HUES6 (cell line): ENCODE measurements around the gene SMARCB1.
A peak's percentile ranks its signal among the peaks of the same experiment; 100 is the strongest.

Experiments used
- H3K27ac ChIP-seq: 2 replicates; pipeline ENCODE4 v1.7.0; 2013; ENCODE audit warnings: low read depth, mild to moderate bottlenecking, low read length, inconsistent platforms
- H3K27me3 ChIP-seq: 2 replicates; pipeline ENCODE4 v1.6.1; 2013; ENCODE audit warnings: low read length; ENCODE audit not compliant: control insufficient read depth, insufficient read depth
- H3K36me3 ChIP-seq: 2 replicates; pipeline ENCODE4 v1.6.1; 2013; ENCODE audit warnings: low read length; ENCODE audit not compliant: control insufficient read depth, insufficient read depth
- H3K4me1 ChIP-seq: 2 replicates; pipeline ENCODE4 v1.6.1; 2013; ENCODE audit warnings: low read length; ENCODE audit not compliant: control insufficient read depth, insufficient read depth
- H3K4me3 ChIP-seq: 2 replicates; pipeline ENCODE4 v1.5.1; 2013; ENCODE audit warnings: low read depth, low read length
- H3K9ac ChIP-seq: one replicate; pipeline ENCODE4 v1.6.1; 2013; ENCODE audit warnings: mild to moderate bottlenecking, low read length
- H3K9me3 ChIP-seq: 2 replicates; pipeline ENCODE4 v1.6.1; 2013; ENCODE audit warnings: low read depth, low read length; ENCODE audit not compliant: control insufficient read depth, insufficient read depth

Gene SMARCB1

DNA sequence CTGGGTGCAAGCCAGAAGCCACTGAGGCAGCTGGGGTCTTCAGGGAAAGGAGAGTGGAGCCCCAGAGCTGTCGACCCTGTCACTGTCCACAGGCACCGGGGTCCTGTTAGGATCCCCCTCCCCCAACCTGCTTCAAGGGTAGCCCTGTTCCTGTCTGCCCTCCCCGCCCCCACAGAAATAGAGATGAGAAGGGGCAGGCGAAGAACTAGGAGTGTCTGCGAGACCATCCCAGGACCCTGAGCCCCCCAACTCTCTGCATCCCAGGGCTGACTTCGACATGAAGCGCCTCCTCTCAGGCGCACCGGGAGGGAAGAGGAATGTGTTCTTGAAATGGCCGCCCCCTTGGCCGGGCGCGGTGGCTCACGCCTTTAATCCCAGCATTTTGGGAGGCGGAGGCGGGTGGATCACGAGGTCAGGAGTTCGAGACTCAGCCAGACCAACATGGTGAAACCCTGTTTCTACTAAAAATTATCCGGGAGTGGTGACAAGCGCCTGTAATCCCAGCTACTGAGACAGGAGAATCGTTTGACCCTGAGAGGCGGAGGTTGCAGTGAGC is 35.2 kb upstream of the SMARCB1 start:
- Histone ChIP-seq H3K9me3 (no peaks in the 10 kb centered on the region), H3K9ac (peak overlapping the region; percentile 87), H3K36me3 (no peaks in the 10 kb centered on the region), H3K4me1 (peaks cover 9% of the 10 kb centered on the region), H3K27ac (peak overlapping the region; percentile 82), H3K4me3 (peak overlapping the region; percentile 98), H3K27me3 (no peaks in the 10 kb centered on the region)

DNA sequence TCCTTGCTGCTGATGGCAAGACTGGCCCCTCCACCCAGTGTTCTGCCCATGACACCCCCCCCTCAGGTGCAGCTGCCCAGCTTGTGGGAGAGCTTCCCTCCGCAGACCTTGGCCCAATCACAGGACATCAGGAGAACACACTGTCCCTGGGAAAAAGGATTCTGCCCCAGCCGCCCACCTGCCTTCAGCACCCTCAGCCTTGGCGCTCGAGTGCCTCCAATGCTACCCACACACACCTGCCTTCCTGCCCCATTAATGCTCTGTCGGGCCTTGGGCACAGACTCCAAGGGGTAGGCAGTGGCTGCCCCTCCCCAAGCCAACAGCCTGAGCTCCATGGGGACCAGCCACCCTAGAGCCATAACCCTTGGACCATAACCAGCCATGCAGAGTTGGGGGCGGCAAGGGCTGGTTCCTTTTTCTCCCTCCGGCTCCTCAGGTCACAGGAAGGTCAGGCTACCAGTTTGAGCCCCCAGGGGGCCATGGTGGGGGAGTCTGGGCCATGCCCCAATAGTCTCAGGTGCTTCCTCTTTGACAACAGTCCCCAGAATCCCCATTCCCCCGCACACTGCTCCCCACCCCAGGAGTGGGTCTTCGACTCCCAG is 34.6 kb upstream of the SMARCB1 start:
- Histone ChIP-seq H3K36me3 (no peaks in the 10 kb centered on the region), H3K27ac (no peak overlapping the region), H3K4me1 (peaks cover 14% of the 10 kb centered on the region), H3K9ac (no peak overlapping the region), H3K9me3 (no peaks in the 10 kb centered on the region), H3K27me3 (no peaks in the 10 kb centered on the region), H3K4me3 (peak overlapping the region; percentile 98; the same call in 1 of the 2 replicates)

DNA sequence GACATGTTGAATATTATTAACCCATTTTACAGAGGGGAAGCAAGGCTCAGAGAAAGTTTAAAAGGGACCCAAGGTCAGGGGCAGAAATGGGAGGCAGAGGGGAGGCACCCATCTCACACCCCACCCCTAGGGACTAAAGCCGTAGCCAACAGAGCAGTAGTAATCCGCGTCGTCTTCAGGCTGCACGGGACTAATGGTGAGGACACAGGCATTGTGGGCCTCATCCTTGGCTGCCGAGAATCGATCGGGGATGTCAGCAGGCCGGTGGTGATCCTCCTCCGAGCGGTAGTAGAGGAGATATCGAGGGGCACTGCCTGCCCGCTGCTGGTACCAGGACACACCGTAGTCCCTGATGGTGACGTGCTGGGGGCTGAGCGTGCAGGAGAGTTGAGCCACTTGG is 34.0 kb upstream of the SMARCB1 start:
- Histone ChIP-seq H3K9ac (no peak overlapping the region), H3K27ac (no peak overlapping the region), H3K9me3 (no peaks in the 10 kb centered on the region), H3K4me3 (no peak overlapping the region), H3K27me3 (no peaks in the 10 kb centered on the region), H3K36me3 (no peaks in the 10 kb centered on the region), H3K4me1 (peaks cover 14% of the 10 kb centered on the region)

DNA sequence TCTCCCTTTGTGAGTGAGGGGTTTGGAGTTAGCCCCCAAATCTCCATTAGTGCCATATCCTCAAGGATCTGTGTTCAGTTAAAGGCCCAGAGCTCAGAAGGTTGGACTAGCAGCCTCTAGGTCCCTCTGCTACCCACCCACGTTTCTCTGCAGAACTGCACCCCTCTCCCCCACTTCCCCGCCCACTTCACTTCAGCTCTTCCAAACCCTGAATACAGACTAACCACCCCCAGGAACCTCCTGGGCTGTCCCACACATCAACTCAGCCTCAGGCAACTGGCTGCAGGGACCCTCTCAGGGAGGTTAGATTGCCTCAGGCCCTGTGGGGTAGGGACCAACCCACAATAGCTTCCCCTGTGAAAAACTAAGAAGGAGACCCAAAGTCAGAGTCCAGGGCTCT is 33.4 kb upstream of the SMARCB1 start:
- Histone ChIP-seq H3K27me3 (no peaks in the 10 kb centered on the region), H3K9me3 (no peaks in the 10 kb centered on the region), H3K9ac (no peak overlapping the region), H3K27ac (no peak overlapping the region), H3K4me1 (peaks cover 14% of the 10 kb centered on the region), H3K4me3 (no peak overlapping the region), H3K36me3 (no peaks in the 10 kb centered on the region)

DNA sequence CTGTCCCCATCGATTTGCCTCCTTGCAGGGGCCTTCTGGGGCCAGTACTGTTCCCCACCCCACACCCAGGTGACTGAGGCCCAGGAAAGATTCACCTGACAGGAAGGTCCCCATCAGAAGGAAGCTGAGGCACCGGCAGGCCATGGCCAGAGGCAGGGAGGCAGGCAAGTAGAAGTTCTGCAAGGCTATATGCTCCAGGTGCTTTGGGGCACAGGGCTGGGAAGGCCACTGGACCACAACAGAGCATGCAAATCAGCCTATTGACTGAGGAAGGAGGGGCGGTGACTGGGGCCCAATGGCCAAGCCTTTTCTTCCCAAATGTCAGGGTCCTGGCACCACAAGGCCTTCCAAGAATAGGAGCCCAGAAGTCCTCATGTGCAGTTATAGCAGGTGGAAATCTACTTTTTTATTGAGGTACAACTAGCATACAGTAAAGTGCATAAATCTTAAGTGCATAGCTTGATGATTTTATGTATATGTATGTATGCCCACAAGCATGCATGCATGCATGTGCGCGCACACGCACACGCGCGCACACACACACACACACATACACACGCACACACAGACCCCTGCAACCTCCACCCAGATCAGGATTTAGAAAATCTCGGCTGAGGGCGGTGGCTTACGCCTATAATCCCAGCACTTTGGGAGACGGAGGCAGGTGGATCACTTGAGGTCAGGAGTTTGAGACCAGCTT is 32.4 kb upstream of the SMARCB1 start, which contains the start of gene VPREB3:
VPREB3 (minus strand) TSS at position 206 of the 700 bp plus-strand sequence; CDS start at position 144, 62 bp downstream.
- Histone ChIP-seq H3K9me3 (no peaks in the 10 kb centered on the region), H3K9ac (no peak within 1 kb of the TSS), H3K4me1 (peaks cover 14% of the 10 kb centered on the region), H3K27ac (no peak within 1 kb of the TSS), H3K4me3 (no peak within 1 kb of the TSS), H3K27me3 (no peaks in the 10 kb centered on the region), H3K36me3 (no peaks in the 10 kb centered on the region)

DNA sequence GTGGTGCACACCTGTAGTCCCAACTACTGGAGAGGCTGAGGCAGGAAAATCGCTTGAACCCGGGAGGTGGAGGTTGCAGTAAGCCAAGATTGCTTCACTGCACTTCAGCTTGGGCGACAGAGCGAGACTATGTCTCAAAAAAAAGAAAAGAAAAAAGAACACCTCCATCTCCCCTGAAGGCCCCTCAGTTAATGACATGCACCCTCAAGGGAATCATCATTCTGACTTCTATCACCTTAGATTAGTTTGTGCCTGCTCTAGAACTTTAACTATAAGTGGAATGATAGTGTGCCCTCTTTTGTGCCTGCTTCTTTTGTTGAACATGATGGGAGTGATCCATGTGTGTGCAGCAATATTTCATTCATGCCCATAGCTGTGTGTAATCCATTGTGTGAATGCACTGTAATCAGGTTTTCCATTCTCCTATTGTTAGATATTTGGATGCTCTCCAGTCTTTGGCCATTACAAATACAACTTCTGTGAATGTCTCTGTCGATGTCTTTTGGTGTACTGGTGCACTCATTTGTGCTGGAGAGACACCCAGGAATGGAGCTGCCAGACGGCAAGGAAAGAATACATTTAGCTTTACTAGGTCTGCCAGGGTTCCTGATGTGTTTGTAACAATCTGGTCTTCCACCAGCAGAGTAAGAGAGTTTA is 31.7 kb upstream of the SMARCB1 start:
- H3K36me3 ChIP-seq, result no peaks in the 10 kb centered on the region
- H3K4me3 ChIP-seq, result no peak overlapping the region
- no peak overlapping the region for H3K27ac ChIP-seq
- H3K9ac ChIP-seq, result no peak overlapping the region
- peaks cover 8% of the 10 kb centered on the region; the same call in 1 of the 2 replicates for H3K4me1 ChIP-seq
- no peaks in the 10 kb centered on the region for H3K27me3 ChIP-seq
- H3K9me3 ChIP-seq, result no peaks in the 10 kb centered on the region

DNA sequence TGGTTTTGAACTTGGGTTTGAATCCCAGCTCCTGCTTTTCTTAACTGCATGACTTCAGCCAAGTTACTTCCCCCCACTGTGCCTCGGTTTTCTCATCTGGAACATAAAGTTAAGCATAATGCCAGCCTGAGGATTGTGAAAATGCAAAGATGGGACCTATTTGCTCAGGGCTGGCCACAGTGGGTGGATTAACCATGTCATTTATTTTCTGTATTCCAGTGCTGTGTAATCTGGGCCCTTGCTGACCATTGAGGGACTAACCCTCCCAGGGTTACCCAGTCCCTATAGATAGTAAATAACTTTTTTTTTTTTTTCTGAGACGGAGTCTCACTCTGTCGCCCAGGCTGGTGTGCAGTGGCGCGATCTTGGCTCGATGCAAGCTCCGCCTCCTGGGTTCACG is 31.1 kb upstream of the SMARCB1 start:
- Histone ChIP-seq H3K9ac (no peak overlapping the region), H3K4me3 (no peak overlapping the region), H3K36me3 (no peaks in the 10 kb centered on the region), H3K27me3 (no peaks in the 10 kb centered on the region), H3K9me3 (no peaks in the 10 kb centered on the region), H3K27ac (no peak overlapping the region), H3K4me1 (peaks cover 8% of the 10 kb centered on the region; the same call in 1 of the 2 replicates)

DNA sequence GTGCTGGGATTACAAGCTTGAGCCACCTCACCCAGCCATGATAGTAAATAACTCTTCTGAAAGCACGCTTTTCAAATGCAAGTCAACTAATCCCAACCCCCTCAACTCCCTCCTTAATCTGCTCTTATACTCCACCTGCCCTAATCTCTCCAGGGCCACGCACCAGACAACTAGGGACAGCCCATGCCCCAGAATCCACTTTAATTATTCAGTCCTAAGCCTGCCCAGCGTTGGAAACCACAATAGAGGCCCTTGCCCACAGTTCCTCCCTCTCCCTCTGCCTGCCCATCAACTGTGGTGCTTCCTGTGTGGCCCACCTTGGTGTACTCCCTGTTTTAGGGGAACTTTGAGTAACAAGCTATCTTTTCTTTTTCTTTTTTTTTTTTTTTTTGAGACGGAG is 29.9 kb upstream of the SMARCB1 start:
- Histone ChIP-seq H3K4me1 (peaks cover 8% of the 10 kb centered on the region; the same call in 1 of the 2 replicates), H3K36me3 (no peaks in the 10 kb centered on the region), H3K9ac (no peak overlapping the region), H3K27ac (no peak overlapping the region), H3K27me3 (no peaks in the 10 kb centered on the region), H3K9me3 (no peaks in the 10 kb centered on the region), H3K4me3 (no peak overlapping the region)

DNA sequence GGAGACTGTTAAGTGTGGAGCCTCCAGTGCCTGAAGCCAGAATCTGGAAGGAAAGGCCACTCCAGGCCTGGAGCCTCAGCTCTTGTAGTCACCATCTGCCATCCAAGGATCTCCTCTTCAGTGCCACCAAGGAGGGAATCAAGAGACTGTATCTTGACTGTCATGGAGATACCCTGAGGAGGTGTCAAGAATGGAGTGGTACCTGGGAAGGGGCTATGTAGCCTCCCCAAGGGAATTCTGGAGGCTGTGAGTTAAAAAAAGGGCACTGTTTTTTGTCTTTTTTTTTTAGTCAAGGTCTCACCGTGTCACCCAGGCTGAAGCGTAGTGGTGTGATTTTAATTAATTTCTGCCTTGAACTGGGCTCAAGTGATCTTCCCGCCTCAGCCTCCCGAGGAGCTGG is 27.2 kb upstream of the SMARCB1 start:
- no peak overlapping the region for H3K9ac ChIP-seq
- no peak overlapping the region for H3K27ac ChIP-seq
- no peaks in the 10 kb centered on the region for H3K27me3 ChIP-seq
- 0 out of 2 replicates have a peak, but pooled peaks cover 3% of the 10 kb centered on the region for H3K36me3 ChIP-seq
- H3K4me1 ChIP-seq, result peaks cover 24% of the 10 kb centered on the region
- no peak overlapping the region for H3K4me3 ChIP-seq
- no peaks in the 10 kb centered on the region for H3K9me3 ChIP-seq

DNA sequence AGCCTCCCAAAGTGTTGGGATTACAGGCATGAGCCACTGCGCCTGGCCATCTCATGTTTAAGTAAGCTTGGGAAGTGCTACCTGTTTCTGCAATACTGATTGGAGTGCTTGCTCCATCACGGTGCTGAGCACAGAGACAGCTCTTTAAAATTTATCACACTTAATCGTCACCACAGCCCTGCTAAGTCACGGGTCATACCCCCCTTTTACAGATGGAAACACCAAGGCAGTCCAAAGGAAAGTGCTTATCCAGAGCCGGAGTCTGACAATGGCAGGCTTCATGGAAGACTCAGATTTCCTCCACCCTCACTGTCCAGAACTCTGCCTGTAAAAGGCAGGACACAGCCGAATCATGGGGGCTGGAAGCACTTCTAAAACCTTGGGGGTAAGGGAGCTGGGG is 26.7 kb upstream of the SMARCB1 start:
- peaks cover 25% of the 10 kb centered on the region for H3K4me1 ChIP-seq
- H3K27ac ChIP-seq, result no peak overlapping the region
- H3K9me3 ChIP-seq, result no peaks in the 10 kb centered on the region

More for the DNA sequence above, 26.7 kb upstream of the SMARCB1 start:
- H3K9ac ChIP-seq, result no peak overlapping the region
- H3K36me3 ChIP-seq, result peaks cover 8% of the 10 kb centered on the region
- H3K27me3 ChIP-seq, result no peaks in the 10 kb centered on the region
- no peak overlapping the region for H3K4me3 ChIP-seq
